HG03457 (cell line): ENCODE data around the gene MEX3D.
"Not testable (repeated sequence)": the region's sequence is repeated elsewhere in the genome, so short reads cannot be mapped to it uniquely, and the experiment has no call there.

Experiments
- ATAC-seq: cut with Tn5 transposase; IDR thresholded peaks from one replicate; pipeline ENCODE4 v1.9.1; 2021; ENCODE audit warnings: moderate number of reproducible peaks; ENCODE audit not compliant: unreplicated experiment

The MEX3D gene

GRCh38 chr19:1540365-1540925 lies 27.7 kb downstream of the MEX3D start:
- no peak for ATAC-seq

GRCh38 chr19:1539749-1540148 lies 28.4 kb downstream of the MEX3D start:
- ATAC-seq = not testable (repeated sequence)

GRCh38 chr19:1538978-1539377 lies 29.1 kb downstream of the MEX3D start:
- ATAC-seq = no peak

- not testable (repeated sequence) for ATAC-seq
These were observed 32.4 kb downstream of the MEX3D start for GRCh38 chr19:1535699-1536098.

- ATAC-seq = no peak
These were observed 33.2 kb downstream of the MEX3D start for GRCh38 chr19:1534972-1535371.

GRCh38 chr19:1533510-1534150 lies 34.5 kb downstream of the MEX3D start:
- no peak for ATAC-seq

GRCh38 chr19:1532003-1532402 lies 36.1 kb downstream of the MEX3D start:
- ATAC-seq = no peak

GRCh38 chr19:1531587-1531986 lies 36.5 kb downstream of the MEX3D start:
- no peak for ATAC-seq

GRCh38 chr19:1530856-1531255 lies 37.3 kb downstream of the MEX3D start:
- ATAC-seq = not testable (repeated sequence)

- no peak for ATAC-seq
These were observed 38.7 kb downstream of the MEX3D start for GRCh38 chr19:1529430-1529816.

GRCh38 chr19:1528596-1529429 lies 39.3 kb downstream of the MEX3D start:
- ATAC-seq = no peak

- ATAC-seq = no peak
These were observed 40.3 kb downstream of the MEX3D start for GRCh38 chr19:1527650-1528309.

GRCh38 chr19:1526979-1527649 lies 41.0 kb downstream of the MEX3D start:
- ATAC-seq = no peak

GRCh38 chr19:1526066-1526778 lies 41.9 kb downstream of the MEX3D start:
- no peak for ATAC-seq

GRCh38 chr19:1525343-1525742 lies 42.8 kb downstream of the MEX3D start:
- ATAC-seq = no peak

- no peak for ATAC-seq
These were observed 43.2 kb downstream of the MEX3D start for GRCh38 chr19:1524972-1525325.

GRCh38 chr19:1524287-1524971 lies 43.7 kb downstream of the MEX3D start:
- ATAC-seq = no peak

- ATAC-seq = no peak
These were observed 44.5 kb downstream of the MEX3D start, which contains the start of gene PLK5 for GRCh38 chr19:1523412-1524286. Gene PLK5, plus strand, starts transcription at chr19:1524077. Its CDS starts 2,920 bp downstream, at chr19:1526997.

- ATAC-seq = no peak
These were observed 45.3 kb downstream of the MEX3D start for GRCh38 chr19:1522838-1523237.
